T-helper 1 cell (primary cell): ENCODE measurements around the gene FSD2.
"Not testable (repeated sequence)": the region's sequence is repeated elsewhere in the genome, so short reads cannot be mapped to it uniquely, and the experiment has no call there.

Source experiments
- DNase-seq, 5 donors: peaks; one replicate each; pipeline ENCODE4 v3.0.0-alpha.2; 2012 to 2020

The FSD2 gene

GRCh38 chr15:82792068-82792467 is 13.8 kb downstream of the FSD2 start:
- DNase-seq = no peak

- DNase-seq = no peak
Observed at GRCh38 chr15:82790321-82790720, 15.5 kb downstream of the FSD2 start.

- no peak for DNase-seq
Observed at GRCh38 chr15:82789491-82789890, 16.4 kb downstream of the FSD2 start.

DNA sequence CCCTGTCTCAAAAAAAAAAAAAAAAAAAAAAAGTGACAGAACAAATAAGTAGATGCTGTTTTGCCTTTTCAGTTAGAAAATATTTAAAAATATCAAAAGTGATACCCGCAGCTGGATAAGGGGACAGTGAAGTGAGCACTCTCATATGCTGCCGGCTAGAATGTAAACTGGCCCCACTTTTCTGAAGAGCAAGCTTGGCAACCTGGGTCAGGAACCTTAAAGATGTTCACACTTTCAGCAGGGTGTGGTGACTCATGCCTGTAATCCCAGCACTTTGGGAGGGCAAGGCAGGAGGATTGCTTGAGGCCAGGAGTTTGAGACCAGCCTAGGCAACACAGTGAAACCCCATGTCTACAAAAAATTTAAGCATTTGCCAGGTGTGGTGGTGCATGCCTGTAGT is 17.4 kb downstream of the FSD2 start:
- DNase-seq = no peak

- no peak for DNase-seq
Observed at GRCh38 chr15:82781349-82781748, 24.5 kb downstream of the FSD2 start.

GRCh38 chr15:82778755-82779154 is 27.1 kb downstream of the FSD2 start:
- no peak for DNase-seq

GRCh38 chr15:82774496-82774895 is 31.4 kb downstream of the FSD2 start:
- DNase-seq = no peak

DNA sequence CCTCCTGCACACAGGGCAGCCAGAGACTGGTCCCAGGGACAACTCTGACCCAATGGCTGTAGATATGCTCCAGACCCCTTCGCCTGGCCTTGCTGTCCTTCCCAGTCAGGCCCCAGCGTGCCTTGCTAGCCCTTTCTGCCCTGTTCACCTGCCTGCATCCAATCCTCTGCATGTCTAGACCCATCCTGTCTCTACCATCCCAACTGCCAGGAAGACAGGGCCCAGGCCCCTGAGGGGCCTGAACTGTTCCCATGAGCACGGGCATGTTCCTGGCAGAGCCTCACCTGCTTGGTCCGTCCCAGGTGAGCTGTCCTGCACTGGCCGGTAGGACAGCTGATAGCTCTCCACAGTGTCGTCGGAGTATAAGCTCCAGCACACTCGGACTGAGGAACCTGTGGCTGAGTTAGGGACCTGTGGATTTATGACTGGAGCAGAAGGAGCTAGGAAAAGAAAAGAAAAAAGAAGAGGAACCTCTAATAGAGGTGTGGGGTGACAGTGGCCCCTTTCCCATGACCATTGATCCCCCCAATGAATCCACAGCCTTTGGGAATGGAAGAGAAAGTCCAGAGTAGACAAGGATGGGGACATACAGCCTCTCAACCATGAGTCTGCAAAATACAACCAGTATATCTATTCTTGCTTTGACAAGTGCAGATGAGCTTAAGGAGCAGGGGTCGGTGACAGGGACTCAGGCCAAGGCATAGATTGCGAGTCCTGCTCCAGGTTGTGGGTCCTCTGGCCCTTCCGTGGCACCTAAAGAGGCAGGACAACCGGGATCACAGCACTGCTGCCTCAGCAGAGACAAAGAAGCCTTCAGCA is 33.9 kb downstream of the FSD2 start:
- DNase-seq = no peak

GRCh38 chr15:82768414-82769054 is 37.3 kb downstream of the FSD2 start:
- no peak for DNase-seq

DNA sequence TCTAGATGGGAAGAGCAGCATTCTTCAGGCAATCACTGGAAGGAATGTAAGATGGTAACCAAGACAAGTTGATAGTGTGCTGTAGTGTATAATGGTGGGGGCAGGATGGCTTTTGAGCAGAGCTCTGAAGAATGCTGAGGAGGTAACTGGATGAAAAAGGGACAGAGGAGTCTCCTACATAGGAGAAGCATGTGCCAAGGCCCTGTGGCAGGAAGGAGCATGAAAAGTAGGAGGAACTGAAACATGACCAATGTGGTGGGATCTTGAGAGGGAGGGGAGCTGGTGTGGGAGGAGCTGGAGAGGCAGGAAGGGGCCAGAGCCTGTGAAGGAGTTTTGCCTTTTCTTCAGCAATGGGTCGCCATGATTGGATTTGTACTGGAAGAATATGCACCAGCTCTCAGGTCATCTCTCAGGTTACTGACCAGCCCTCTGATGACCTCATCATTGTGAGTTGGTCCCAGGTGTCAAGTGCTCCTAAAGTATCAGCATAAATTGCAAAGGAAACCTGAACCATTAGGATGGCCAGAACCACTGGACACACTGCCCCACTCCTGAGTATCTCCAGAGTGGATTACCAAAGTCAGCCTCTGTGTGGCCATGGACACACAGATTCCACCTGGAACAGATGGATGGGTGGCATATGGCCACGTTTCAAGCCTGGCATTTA is 38.6 kb downstream of the FSD2 start:
- no peak for DNase-seq

DNA sequence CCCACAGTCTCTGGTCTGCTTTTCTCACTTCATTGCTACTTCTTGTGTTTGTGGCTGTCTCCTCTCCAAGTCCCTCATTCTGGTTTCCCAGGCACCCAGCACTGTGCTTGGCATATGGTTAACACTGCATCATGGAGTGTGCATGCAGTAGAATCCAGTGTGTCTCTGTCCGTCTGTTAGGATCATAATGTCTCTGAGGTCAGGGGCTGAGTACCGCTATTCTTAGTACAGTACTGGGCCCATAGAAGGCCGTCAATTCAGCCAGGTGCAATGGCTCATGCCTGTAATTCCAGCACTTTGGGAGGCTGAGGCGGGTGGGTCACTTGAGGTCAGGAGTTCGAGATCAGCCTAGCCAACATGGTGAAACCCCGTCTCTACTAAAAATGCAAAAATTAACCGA is 39.7 kb downstream of the FSD2 start:
- DNase-seq = not testable (repeated sequence)

DNA sequence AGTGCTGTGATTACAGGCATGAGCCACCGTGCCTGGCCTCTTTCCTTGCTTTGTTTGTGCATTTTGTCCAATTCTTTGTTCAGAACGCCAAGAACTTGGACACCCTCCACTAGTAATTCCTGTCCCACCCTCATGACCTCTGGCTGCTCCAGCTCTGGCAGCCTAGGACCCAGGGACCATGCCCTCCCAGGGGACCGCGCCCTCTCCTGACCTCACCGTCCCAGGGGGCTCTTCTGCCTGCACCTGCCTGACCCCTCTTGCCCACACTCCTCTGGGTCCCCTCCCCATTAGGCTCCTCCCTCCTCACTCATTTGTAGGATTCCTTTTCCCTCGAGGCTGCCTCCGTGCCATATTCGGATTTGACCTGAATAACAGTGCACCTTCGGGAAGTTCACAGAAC is 41.1 kb downstream of the FSD2 start:
- no peak for DNase-seq

DNA sequence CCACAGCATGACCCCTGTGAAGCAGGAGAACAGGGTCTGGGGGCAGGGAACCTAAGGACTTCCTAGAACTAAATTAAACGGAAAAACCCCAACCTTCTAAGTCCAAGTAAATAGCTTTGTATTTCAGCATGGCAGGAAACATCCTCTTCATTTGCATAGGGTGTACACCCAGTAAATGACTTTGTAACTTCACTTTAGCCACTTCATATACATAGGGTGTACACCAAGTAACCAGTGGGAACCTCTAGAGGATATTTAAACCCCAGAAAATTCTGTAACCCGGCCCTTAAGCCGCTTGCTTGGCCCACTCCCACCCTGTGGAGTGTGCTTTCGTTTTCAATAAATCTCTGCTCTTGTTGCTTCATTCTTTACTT is 41.8 kb downstream of the FSD2 start:
- DNase-seq = no peak

GRCh38 chr15:82763361-82764116 is 42.3 kb downstream of the FSD2 start:
- DNase-seq = no peak

- no peak for DNase-seq
Observed at GRCh38 chr15:82751308-82751707, 54.6 kb downstream of the FSD2 start.

- DNase-seq = peak in 2 of 5 donors; percentile 1 to 23
Observed at GRCh38 chr15:82750831-82751180, 55.1 kb downstream of the FSD2 start.

- DNase-seq = peak; percentile 60 to 86 (median 72)
Observed at GRCh38 chr15:82749951-82750830, 55.7 kb downstream of the FSD2 start.

DNA sequence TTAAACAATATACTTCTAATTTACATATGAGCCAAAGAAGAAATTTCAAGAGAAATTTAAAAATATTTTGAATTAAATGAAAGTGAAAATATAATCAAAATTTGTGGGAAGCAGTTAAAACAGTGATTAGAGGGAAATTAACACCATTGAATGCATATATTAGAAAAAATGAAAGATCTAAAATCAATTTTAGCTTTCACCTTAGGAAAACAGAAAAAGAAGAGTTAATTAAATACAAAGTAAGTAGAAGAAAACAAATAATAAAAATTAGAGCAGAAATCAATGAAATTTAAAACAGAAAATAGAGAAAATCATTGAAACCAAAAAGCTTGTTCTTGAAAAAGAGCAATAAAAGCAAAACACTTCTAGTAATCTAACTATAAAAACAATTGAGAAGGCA is 57.6 kb downstream of the FSD2 start:
- no peak for DNase-seq

GRCh38 chr15:82743810-82744209 is 62.1 kb downstream of the FSD2 start:
- DNase-seq = no peak

DNA sequence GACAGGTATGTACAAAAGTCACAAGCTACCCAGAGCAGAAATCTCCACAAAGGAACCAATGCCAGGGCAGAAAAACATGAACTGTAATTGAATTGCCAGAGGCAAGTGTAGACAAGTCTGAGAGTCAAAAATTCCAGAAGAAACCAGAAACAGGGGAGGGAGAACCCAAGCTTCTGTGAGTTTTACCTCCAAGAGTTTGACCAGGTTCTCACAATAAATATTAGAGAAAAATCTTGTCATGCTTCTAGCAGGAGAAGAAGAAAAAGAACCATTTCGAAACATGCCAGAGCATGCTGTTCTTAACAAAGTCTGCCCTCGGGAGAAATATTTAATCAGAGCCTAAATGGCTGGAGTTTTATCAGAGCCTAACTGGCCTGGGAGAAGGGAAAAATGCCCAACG is 63.7 kb downstream of the FSD2 start:
- no peak for DNase-seq

GRCh38 chr15:82739086-82739485 is 66.8 kb downstream of the FSD2 start:
- DNase-seq = no peak

GRCh38 chr15:82737975-82738374 is 67.9 kb downstream of the FSD2 start:
- DNase-seq = no peak
